Neuronal stem cell (in vitro differentiated cells): Measurements from ENCODE around the gene FAM161A.

Experiments used
- DNase-seq: peaks from one replicate; pipeline ENCODE4 v3.0.0-alpha.2; 2013; ENCODE audit warnings: low spot score
- H2AFZ ChIP-seq: one replicate; pipeline ENCODE4 v1.6.1; 2013; ENCODE audit warnings: mild to moderate bottlenecking, low read length, inconsistent platforms
- H2AK5ac ChIP-seq: 2 replicates; pipeline ENCODE4 v1.6.1; 2013; ENCODE audit warnings: low read depth, mild to moderate bottlenecking, inconsistent platforms, low read length, moderate library complexity, mixed read lengths
- H2BK120ac ChIP-seq: 2 replicates; pipeline ENCODE4 v1.6.1; 2013; ENCODE audit warnings: low read depth, mild to moderate bottlenecking, inconsistent platforms, low read length, moderate library complexity, mixed read lengths
- H2BK12ac ChIP-seq: one replicate; pipeline ENCODE4 v1.6.1; 2013; ENCODE audit warnings: low read length, inconsistent platforms
- H2BK15ac ChIP-seq: 2 replicates; pipeline ENCODE4 v1.6.1; 2013; ENCODE audit warnings: mild to moderate bottlenecking, low read length, inconsistent platforms, mixed read lengths
- H2BK5ac ChIP-seq: one replicate; pipeline ENCODE4 v1.6.1; 2013; ENCODE audit warnings: inconsistent platforms, mild to moderate bottlenecking, low read length, moderate library complexity
- H3K14ac ChIP-seq: one replicate; pipeline ENCODE4 v1.6.1; 2013; ENCODE audit warnings: low read length, inconsistent platforms
- H3K18ac ChIP-seq: 2 replicates; pipeline ENCODE4 v1.6.1; 2013; ENCODE audit warnings: low read length, inconsistent platforms
- H3K23ac ChIP-seq: 2 replicates; pipeline ENCODE4 v1.6.1; 2013; ENCODE audit warnings: low read depth, mild to moderate bottlenecking, mixed read lengths, low read length, inconsistent platforms; ENCODE audit not compliant: poor library complexity
- H3K27ac ChIP-seq: replicated peaks from 3 replicates; pipeline ENCODE4 v1.5.1; 2013; ENCODE audit warnings: low read length, inconsistent platforms
- H3K27me3 ChIP-seq, 3 experiments: 2 replicates each; pipeline ENCODE4 v1.6.1; 2013; ENCODE audit warnings: low read length in 3 of 3, mild to moderate bottlenecking in 2 of 3, inconsistent platforms in 1 of 3, low read depth in 1 of 3, mixed read lengths in 1 of 3, moderate library complexity in 1 of 3; ENCODE audit not compliant: control insufficient read depth in 3 of 3, insufficient read depth in 3 of 3
- H3K36me3 ChIP-seq, 2 donors: replicated peaks in 1 of 2; 2 replicates each; pipeline ENCODE4 v1.6.1; 2013; ENCODE audit warnings: low read length in 2 of 2; ENCODE audit not compliant: control insufficient read depth in 2 of 2, insufficient read depth in 2 of 2
- H3K4ac ChIP-seq: 2 replicates; pipeline ENCODE4 v1.6.1; 2013; ENCODE audit warnings: inconsistent platforms, mild to moderate bottlenecking, low read length, moderate library complexity
- H3K4me1 ChIP-seq, 2 donors: 1 replicate in 1 of 2; 2 replicates in 1 of 2; pipeline ENCODE4 v1.6.1; 2013; ENCODE audit warnings: low read length in 2 of 2, low read depth in 1 of 2; ENCODE audit not compliant: control insufficient read depth in 2 of 2, insufficient read depth in 1 of 2
- H3K4me2 ChIP-seq: one replicate; pipeline ENCODE4 v1.6.1; 2013; ENCODE audit warnings: mild to moderate bottlenecking, low read length, inconsistent platforms; ENCODE audit not compliant: insufficient read depth, poor library complexity, severe bottlenecking
- H3K4me3 ChIP-seq, 2 donors: 2 replicates each; pipeline ENCODE4 v1.5.1; 2013; ENCODE audit warnings: low read length in 2 of 2, mild to moderate bottlenecking in 2 of 2, inconsistent platforms in 1 of 2, moderate library complexity in 1 of 2
- H3K79me1 ChIP-seq: one replicate; pipeline ENCODE4 v1.6.1; 2013; ENCODE audit warnings: low read depth, mild to moderate bottlenecking, inconsistent platforms, low read length, moderate library complexity
- H3K9ac ChIP-seq: one replicate; pipeline ENCODE4 v1.6.1; 2013; ENCODE audit warnings: mild to moderate bottlenecking, low read depth, low read length, inconsistent platforms; ENCODE audit not compliant: poor library complexity
- H3K9me3 ChIP-seq, 2 donors: replicated peaks in 1 of 2; 2 replicates each; pipeline versions ENCODE3 to v1.6.1; 2013; ENCODE audit warnings: low read length in 2 of 2, mild to moderate bottlenecking in 2 of 2, inconsistent platforms in 1 of 2, low read depth in 1 of 2, mixed read lengths in 1 of 2, moderate library complexity in 1 of 2; ENCODE audit not compliant: control insufficient read depth in 2 of 2, insufficient read depth in 1 of 2
- H4K8ac ChIP-seq: one replicate; pipeline ENCODE4 v1.6.1; 2013; ENCODE audit warnings: low read depth, mild to moderate bottlenecking, inconsistent platforms, low read length, moderate library complexity
- H4K91ac ChIP-seq: one replicate; pipeline ENCODE4 v1.6.1; 2013; ENCODE audit warnings: low read length, low read depth, mild to moderate bottlenecking, inconsistent platforms; ENCODE audit not compliant: poor library complexity
- WGBS, 2 donors: extraction: QIAGEN DNeasy Blood & Tissue Kit; methylation state at CpG; one replicate each; pipeline ENCODE4 v1.1.7; 2013; ENCODE audit warnings: missing lambda C conversion rate in 2 of 2, mixed read lengths in 1 of 2; ENCODE audit not compliant: insufficient read length in 2 of 2, insufficient replicate concordance in 1 of 2; ENCODE audit errors: extremely low coverage in 2 of 2; 5-methylcytosine and 5-hydroxymethylcytosine counted together

The FAM161A gene

GRCh38 chr2:61888267-61889055 lies 34.6 kb upstream of the FAM161A start, which contains the start of gene CCT4:
Gene CCT4, minus strand, starts transcription at chr2:61888656. Its CDS starts 149 bp downstream, at chr2:61888507.
- Histone ChIP-seq H2AK5ac (peak within 1 kb of the TSS; percentile 25), H3K27me3 (no peaks in the 10 kb centered on the region), H3K9ac (peak within 1 kb of the TSS; percentile 83), H4K91ac (no peak within 1 kb of the TSS), H2BK12ac (no peak within 1 kb of the TSS), H2BK15ac (no peak within 1 kb of the TSS), H3K4me2 (peak within 1 kb of the TSS; percentile 47), H3K9me3 (no peaks in the 10 kb centered on the region), H2AFZ (peak within 1 kb of the TSS; percentile 92), H3K23ac (peak within 1 kb of the TSS; percentile 92), H3K4me1 (peaks cover 3 to 7% of the 10 kb centered on the region in 2 donors), H3K4me3 (peak within 1 kb of the TSS; percentile 90 to 96), H3K14ac (peak within 1 kb of the TSS; percentile 15), H3K27ac (peak within 1 kb of the TSS; percentile 89), H3K36me3 (peaks cover 3 to 37% of the 10 kb centered on the region in 2 donors), H2BK5ac (peak within 1 kb of the TSS; percentile 44), H4K8ac (no peak within 1 kb of the TSS), H3K79me1 (peaks cover 7% of the 10 kb centered on the region), H2BK120ac (no peak within 1 kb of the TSS), H3K4ac (no peak within 1 kb of the TSS), H3K18ac (peak within 1 kb of the TSS; percentile 94)
- peak; percentile 91 for DNase-seq
- no CpG with 5 or more reads among the region's 74 CpGs for WGBS, 2 donors

- Histone ChIP-seq H3K27me3 (no peaks in the 10 kb centered on the region), H3K14ac (no peak overlapping the region), H3K79me1 (peaks cover 10% of the 10 kb centered on the region), H3K9ac (peak overlapping the region; percentile 78), H2AFZ (peak overlapping the region; percentile 92), H3K27ac (peak overlapping the region; percentile 89), H3K4me2 (peak overlapping the region; percentile 47), H2BK15ac (no peak overlapping the region), H3K18ac (peak overlapping the region; percentile 94), H4K91ac (no peak overlapping the region), H2BK5ac (no peak overlapping the region), H2AK5ac (no peak overlapping the region), H3K36me3 (peaks cover 7 to 44% of the 10 kb centered on the region in 2 donors), H3K4ac (no peak overlapping the region), H3K4me3 (peak overlapping the region; percentile 90 to 96), H3K9me3 (no peaks in the 10 kb centered on the region), H4K8ac (no peak overlapping the region), H2BK12ac (no peak overlapping the region), H3K4me1 (peaks cover 3 to 7% of the 10 kb centered on the region in 2 donors), H3K23ac (no peak overlapping the region), H2BK120ac (no peak overlapping the region)
- peak; percentile 8 for DNase-seq
- WGBS, 2 donors = no CpG with 5 or more reads among the region's 18 CpGs
Observed at GRCh38 chr2:61887717-61888266, 33.9 kb upstream of the FAM161A start.

- H3K18ac ChIP-seq = no peak overlapping the region
- WGBS, 2 donors = no CpG with 5 or more reads among the region's 18 CpGs
- DNase-seq = no peak
- H3K27me3 ChIP-seq = no peaks in the 10 kb centered on the region
- H2AK5ac ChIP-seq = no peak overlapping the region
- H2AFZ ChIP-seq = no peak overlapping the region
- H3K9me3 ChIP-seq = no peaks in the 10 kb centered on the region
- no peak overlapping the region for H3K27ac ChIP-seq
- no peak overlapping the region for H4K8ac ChIP-seq
- H3K36me3 ChIP-seq = peaks cover 13 to 61% of the 10 kb centered on the region in 2 donors
- H3K9ac ChIP-seq = no peak overlapping the region
- no peak overlapping the region for H3K4me2 ChIP-seq
- H2BK15ac ChIP-seq = no peak overlapping the region
- peaks cover 10% of the 10 kb centered on the region for H3K79me1 ChIP-seq
- no peak overlapping the region for H2BK5ac ChIP-seq
- H2BK12ac ChIP-seq = no peak overlapping the region
- peaks cover 3 to 7% of the 10 kb centered on the region in 2 donors for H3K4me1 ChIP-seq
- no peak overlapping the region for H3K4ac ChIP-seq
- H2BK120ac ChIP-seq = no peak overlapping the region
- H3K4me3 ChIP-seq = peak overlapping the region; percentile 37 to 90
- no peak overlapping the region for H3K14ac ChIP-seq
- no peak overlapping the region for H3K23ac ChIP-seq
- no peak overlapping the region for H4K91ac ChIP-seq
Observed at GRCh38 chr2:61885896-61886603, 32.2 kb upstream of the FAM161A start.

- no CpG with 5 or more reads among the region's 5 CpGs for WGBS, 2 donors
- no peak overlapping the region for H4K91ac ChIP-seq
- H2BK12ac ChIP-seq = no peak overlapping the region
- peaks cover 2 to 7% of the 10 kb centered on the region in 2 donors for H3K4me1 ChIP-seq
- peaks cover 5% of the 10 kb centered on the region for H3K79me1 ChIP-seq
- H3K27me3 ChIP-seq = no peaks in the 10 kb centered on the region
- no peak overlapping the region for H2BK5ac ChIP-seq
- no peak overlapping the region for H4K8ac ChIP-seq
- H3K27ac ChIP-seq = no peak overlapping the region
- H3K4ac ChIP-seq = no peak overlapping the region
- no peak overlapping the region for H2BK120ac ChIP-seq
- H3K23ac ChIP-seq = no peak overlapping the region
- H3K36me3 ChIP-seq = peaks cover 23 to 93% of the 10 kb centered on the region in 2 donors
- H2AK5ac ChIP-seq = no peak overlapping the region
- H3K9ac ChIP-seq = no peak overlapping the region
- no peak for DNase-seq
- no peak overlapping the region for H2BK15ac ChIP-seq
- H2AFZ ChIP-seq = no peak overlapping the region
- no peak overlapping the region for H3K4me3 ChIP-seq
- H3K4me2 ChIP-seq = no peak overlapping the region
- no peak overlapping the region for H3K18ac ChIP-seq
- no peak overlapping the region for H3K14ac ChIP-seq
- no peaks in the 10 kb centered on the region for H3K9me3 ChIP-seq
Observed at GRCh38 chr2:61882850-61883249, 29.0 kb upstream of the FAM161A start.
